HepG2 (cell line): ENCODE results near the gene LYSMD1. TPM values are rescaled to one million over a fixed set of nuclear protein-coding genes. Genes with fewer than 3 reads are reported as not detected.

ENCODE experiments used
- ATF1 ChIP-seq: IDR thresholded peaks from 2 replicates; pipeline ENCODE4 v1.6.1; 2016; ENCODE audit warnings: mild to moderate bottlenecking, control low read depth
- CEBPZ ChIP-seq: IDR thresholded peaks from 2 replicates; pipeline ENCODE4 v1.6.1; 2012; ENCODE audit warnings: low read length, improper control_type of control experiment
- NCOA1 ChIP-seq: sonication (generic); formaldehyde crosslinking; IDR thresholded peaks from 2 replicates; pipeline ENCODE4 v1.9.0; 2021; ENCODE audit warnings: missing genetic modification reagents
- REL ChIP-seq: sonication (generic); formaldehyde crosslinking; conservative IDR thresholded peaks from 2 replicates; pipeline ENCODE4 v1.8.0; 2022; ENCODE audit warnings: mild to moderate bottlenecking, missing genetic modification reagents, moderate library complexity
- RFX3 ChIP-seq: IDR thresholded peaks from 2 replicates; pipeline ENCODE4 v1.6.1; 2016; ENCODE audit warnings: missing biosample characterization, missing genetic modification reagents
- YEATS4 ChIP-seq: sonication (generic); formaldehyde crosslinking; IDR thresholded peaks from 2 replicates; pipeline ENCODE4 v1.4.0; 2020; ENCODE audit warnings: missing genetic modification reagents, borderline replicate concordance
- ZBED4 ChIP-seq: sonication (generic); formaldehyde crosslinking; IDR thresholded peaks from 2 replicates; pipeline ENCODE4 v1.4.0; 2020; ENCODE audit warnings: missing genetic modification reagents, borderline replicate concordance
- ZNF263 ChIP-seq: sonication (generic); formaldehyde crosslinking; IDR thresholded peaks from 2 replicates; pipeline ENCODE4 v1.4.0; 2020; ENCODE audit warnings: missing genetic modification reagents
- ZNF451 ChIP-seq: sonication (generic); formaldehyde crosslinking; IDR thresholded peaks from 2 replicates; pipeline ENCODE4 v1.5.0; 2020; ENCODE audit warnings: mild to moderate bottlenecking, missing genetic modification reagents
- ZNF546 ChIP-seq: sonication (generic); formaldehyde crosslinking; conservative IDR thresholded peaks from 2 replicates; pipeline ENCODE4 v1.8.1; 2023; ENCODE audit warnings: mild to moderate bottlenecking, missing genetic modification reagents
- ZSCAN22 ChIP-seq: sonication (generic); formaldehyde crosslinking; IDR thresholded peaks from 2 replicates; pipeline ENCODE4 v1.4.0; 2020; ENCODE audit warnings: mild to moderate bottlenecking, missing genetic modification reagents
- polyA plus RNA-seq, 8 experiments: library from polyadenylated mRNA; depleted of rRNA in 3 of 8; stranded (reverse) in 7 of 8; unstranded in 1 of 8; fragments of >200 nt; fragmentation: Illumina TruSeq in 4 of 8; extraction: Trizol in 4 of 8; gene quantifications; 2 replicates each; pipeline versions ENCODE4 v1.2.1 to v1.2.3, GENCODE V29; 2011 to 2016; ENCODE audit warnings: low read depth in 4 of 8, missing spikeins in 1 of 8, mixed read lengths in 1 of 8; ENCODE audit not compliant: insufficient read depth in 1 of 8
- total RNA-seq, 5 experiments: library from RNA; depleted of rRNA; stranded (reverse); fragments of >200 nt; fragmentation: Illumina TruSeq; extraction: Trizol; gene quantifications; 2 replicates each; pipeline ENCODE4 v1.2.3, GENCODE V29; 2016; ENCODE audit warnings: low read depth in 1 of 5
- TF ChIP-seq, protein P1 (sequence below): sonication (generic); formaldehyde crosslinking; IDR thresholded peaks from 2 replicates; pipeline ENCODE4 v1.9.0; 2021; ENCODE audit warnings: missing genetic modification reagents, borderline replicate concordance
- TF ChIP-seq, protein P2 (sequence below): sonication (generic); IDR thresholded peaks from 2 replicates; pipeline ENCODE4 v1.6.1; 2016; ENCODE audit warnings: low read depth, borderline replicate concordance

The LYSMD1 gene
- total and polyA plus RNA-seq, 2 of the 13 experiments (the other 11 are each of a cell fraction or from before 2014, with no cell fraction given): 3.8 to 4.8 TPM

- TF ChIP-seq CEBPZ: no peak
- no peak for TF ChIP-seq NCOA1 (CRISPR knock-in tag)
- 0 out of 2 replicates have a peak, but pooled peaks have one; percentile 44 for TF ChIP-seq ZNF263 (CRISPR knock-in tag)
- TF ChIP-seq, protein P1, sequence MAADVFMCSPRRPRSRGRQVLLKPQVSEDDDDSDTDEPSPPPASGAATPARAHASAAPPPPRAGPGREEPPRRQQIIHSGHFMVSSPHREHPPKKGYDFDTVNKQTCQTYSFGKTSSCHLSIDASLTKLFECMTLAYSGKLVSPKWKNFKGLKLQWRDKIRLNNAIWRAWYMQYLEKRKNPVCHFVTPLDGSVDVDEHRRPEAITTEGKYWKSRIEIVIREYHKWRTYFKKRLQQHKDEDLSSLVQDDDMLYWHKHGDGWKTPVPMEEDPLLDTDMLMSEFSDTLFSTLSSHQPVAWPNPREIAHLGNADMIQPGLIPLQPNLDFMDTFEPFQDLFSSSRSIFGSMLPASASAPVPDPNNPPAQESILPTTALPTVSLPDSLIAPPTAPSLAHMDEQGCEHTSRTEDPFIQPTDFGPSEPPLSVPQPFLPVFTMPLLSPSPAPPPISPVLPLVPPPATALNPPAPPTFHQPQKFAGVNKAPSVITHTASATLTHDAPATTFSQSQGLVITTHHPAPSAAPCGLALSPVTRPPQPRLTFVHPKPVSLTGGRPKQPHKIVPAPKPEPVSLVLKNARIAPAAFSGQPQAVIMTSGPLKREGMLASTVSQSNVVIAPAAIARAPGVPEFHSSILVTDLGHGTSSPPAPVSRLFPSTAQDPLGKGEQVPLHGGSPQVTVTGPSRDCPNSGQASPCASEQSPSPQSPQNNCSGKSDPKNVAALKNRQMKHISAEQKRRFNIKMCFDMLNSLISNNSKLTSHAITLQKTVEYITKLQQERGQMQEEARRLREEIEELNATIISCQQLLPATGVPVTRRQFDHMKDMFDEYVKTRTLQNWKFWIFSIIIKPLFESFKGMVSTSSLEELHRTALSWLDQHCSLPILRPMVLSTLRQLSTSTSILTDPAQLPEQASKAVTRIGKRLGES: no peak
- TF ChIP-seq ZNF451: 0 out of 2 replicates have a peak, but pooled peaks have one; percentile 41
- no peak for TF ChIP-seq RFX3
- no peak for TF ChIP-seq ZSCAN22 (CRISPR knock-in tag)
- 0 out of 2 replicates have a peak, but pooled peaks have one; percentile 86 for TF ChIP-seq YEATS4 (CRISPR knock-in tag)
- TF ChIP-seq ATF1 (CRISPR knock-in tag): peak; percentile 45; the same call in 1 of the 2 replicates
- TF ChIP-seq REL (CRISPR knock-in tag): no peak
- 0 out of 2 replicates have a peak, but pooled peaks have one; percentile 32 for TF ChIP-seq ZNF546 (CRISPR knock-in tag)
- TF ChIP-seq, protein P2, sequence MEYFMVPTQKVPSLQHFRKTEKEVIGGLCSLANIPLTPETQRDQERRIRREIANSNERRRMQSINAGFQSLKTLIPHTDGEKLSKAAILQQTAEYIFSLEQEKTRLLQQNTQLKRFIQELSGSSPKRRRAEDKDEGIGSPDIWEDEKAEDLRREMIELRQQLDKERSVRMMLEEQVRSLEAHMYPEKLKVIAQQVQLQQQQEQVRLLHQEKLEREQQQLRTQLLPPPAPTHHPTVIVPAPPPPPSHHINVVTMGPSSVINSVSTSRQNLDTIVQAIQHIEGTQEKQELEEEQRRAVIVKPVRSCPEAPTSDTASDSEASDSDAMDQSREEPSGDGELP: peak; percentile 56; the same call in 1 of the 2 replicates
- no peak; the same call in 1 of the 2 replicates for TF ChIP-seq ZBED4 (CRISPR knock-in tag)
These were observed 24.1 kb upstream of the LYSMD1 start, which contains the start of gene VPS72 (continued) for GRCh38 chr1:151189637-151190445.
